Erythroblast (primary cell): ENCODE data around the gene GPSM1.
"Not testable (repeated sequence)": the region's sequence is repeated elsewhere in the genome, so short reads cannot be mapped to it uniquely, and the experiment has no call there.

ENCODE experiments used
- GATA1 ChIP-seq: IDR thresholded peaks from 2 replicates; pipeline ENCODE4 v1.6.1; 2011; ENCODE audit warnings: low read depth, mild to moderate bottlenecking, control low read depth, low read length, moderate library complexity
- POLR2A ChIP-seq: IDR thresholded peaks from 2 replicates; pipeline ENCODE4 v1.6.1; 2011; ENCODE audit warnings: mild to moderate bottlenecking, low read length

DNA sequence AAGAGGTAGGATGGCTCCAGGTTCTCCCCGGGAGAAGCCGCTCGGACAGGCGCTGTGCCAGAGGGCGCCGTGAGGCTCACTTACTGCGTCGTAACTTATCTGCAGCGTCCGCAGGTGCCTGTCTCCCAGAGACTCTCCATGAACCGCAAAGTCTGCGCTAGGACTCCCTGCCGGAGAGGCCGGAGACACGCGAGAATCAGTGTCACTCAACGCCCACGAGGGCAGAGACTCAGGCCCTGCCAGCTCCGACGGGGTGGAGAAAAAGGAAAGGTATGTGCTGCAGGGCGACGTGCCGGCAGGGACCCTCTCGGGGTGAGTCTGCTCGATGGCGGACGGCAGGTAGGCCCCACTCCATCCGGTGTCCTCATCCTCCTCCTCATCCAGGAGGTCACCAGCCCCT lies 79.7 kb downstream of the GPSM1 start:
- TF ChIP-seq POLR2A, GATA1: not testable (repeated sequence)
